CD14-positive monocyte (primary cell): ENCODE measurements around the gene RHEB. TPM values are rescaled to one million over a fixed set of nuclear protein-coding genes. Genes with fewer than 3 reads are reported as not detected.

Experiments used
- DNase-seq, 3 donors: peaks; one replicate each; pipeline ENCODE4 v3.0.0-alpha.2; 2011 to 2022
- H2AFZ ChIP-seq: 2 replicates; pipeline ENCODE4 v1.6.0; 2012; ENCODE audit warnings: mild to moderate bottlenecking, low read depth, low read length, inconsistent platforms; ENCODE audit not compliant: insufficient read depth, poor library complexity, severe bottlenecking
- H3K27ac ChIP-seq, 2 donors: 1 replicate in 1 of 2; 2 replicates in 1 of 2; pipeline ENCODE4 v1.5.1; 2012 to 2013; ENCODE audit warnings: low read length in 2 of 2, control low read depth in 1 of 2, inconsistent platforms in 1 of 2, low read depth in 1 of 2, mild to moderate bottlenecking in 1 of 2
- H3K27me3 ChIP-seq, 2 donors: one replicate each; pipeline versions ENCODE4 v1.6.0 to v1.6.1; 2011 to 2013; ENCODE audit warnings: low read length in 2 of 2; ENCODE audit not compliant: control insufficient read depth in 2 of 2, insufficient read depth in 2 of 2
- H3K36me3 ChIP-seq, 2 donors: replicated peaks in 1 of 2; 1 replicate in 1 of 2; 2 replicates in 1 of 2; pipeline versions ENCODE4 v1.5.1 to v1.6.1; 2012 to 2013; ENCODE audit warnings: low read length in 2 of 2, control low read depth in 1 of 2, inconsistent platforms in 1 of 2, mild to moderate bottlenecking in 1 of 2; ENCODE audit not compliant: insufficient read depth in 2 of 2, control insufficient read depth in 1 of 2
- H3K4me1 ChIP-seq, 2 donors: 1 replicate in 1 of 2; 2 replicates in 1 of 2; pipeline versions ENCODE4 v1.5.1 to v1.6.1; 2012 to 2013; ENCODE audit warnings: low read length in 2 of 2, control low read depth in 1 of 2, inconsistent platforms in 1 of 2, mild to moderate bottlenecking in 1 of 2, moderate library complexity in 1 of 2; ENCODE audit not compliant: insufficient read depth in 2 of 2, control insufficient read depth in 1 of 2
- H3K4me2 ChIP-seq: replicated peaks from 2 replicates; pipeline ENCODE3; 2012; ENCODE audit warnings: low read length, moderate library complexity, mild to moderate bottlenecking; ENCODE audit not compliant: poor library complexity, severe bottlenecking; ENCODE audit errors: extremely low read depth
- H3K4me3 ChIP-seq, 3 experiments: fragments of 200-600 bp in 1 of 3; sonication (generic) in 1 of 3; replicated peaks in 1 of 3; 1 replicate in 2 of 3; 2 replicates in 1 of 3; pipeline ENCODE4 v1.5.1; 2011 to 2013; ENCODE audit warnings: low read length in 3 of 3, mild to moderate bottlenecking in 3 of 3, control low read depth in 2 of 3, low read depth in 2 of 3, inconsistent platforms in 1 of 3, moderate library complexity in 1 of 3
- H3K79me2 ChIP-seq: 2 replicates; pipeline ENCODE4 v1.6.0; 2012; ENCODE audit warnings: mild to moderate bottlenecking, control low read depth, inconsistent platforms, low read length, moderate library complexity; ENCODE audit not compliant: insufficient read depth
- H3K9ac ChIP-seq: 2 replicates; pipeline ENCODE4 v1.6.0; 2017; ENCODE audit warnings: low read length, mild to moderate bottlenecking; ENCODE audit not compliant: insufficient read depth, poor library complexity, severe bottlenecking
- H3K9me3 ChIP-seq, 2 donors: replicated peaks in 1 of 2; 1 replicate in 1 of 2; 2 replicates in 1 of 2; pipeline versions ENCODE4 v1.5.1 to v1.6.1; 2012 to 2013; ENCODE audit warnings: low read length in 2 of 2, control low read depth in 1 of 2; ENCODE audit not compliant: control insufficient read depth in 1 of 2, insufficient read depth in 1 of 2
- H4K20me1 ChIP-seq: 2 replicates; pipeline ENCODE4 v1.6.0; 2012; ENCODE audit warnings: mild to moderate bottlenecking, low read length, control low read depth, moderate library complexity; ENCODE audit not compliant: insufficient read depth
- H3K27ac Mint-ChIP-seq, 7 donors: one replicate each; pipeline ENCODE4 v1.8.0; 2020; ENCODE audit warnings: mild to moderate bottlenecking in 7 of 7, mixed read lengths in 7 of 7, moderate library complexity in 6 of 7, inconsistent platforms in 2 of 7
- H3K27me3 Mint-ChIP-seq, 3 donors: one replicate each; pipeline ENCODE4 v1.8.0; 2021 to 2022; ENCODE audit warnings: low read depth in 3 of 3, mild to moderate bottlenecking in 3 of 3, mixed read lengths in 3 of 3, moderate library complexity in 3 of 3, inconsistent platforms in 1 of 3
- H3K36me3 Mint-ChIP-seq, 2 donors: one replicate each; pipeline ENCODE4 v1.8.0; 2020; ENCODE audit warnings: mixed read lengths in 2 of 2, inconsistent platforms in 1 of 2, mild to moderate bottlenecking in 1 of 2
- H3K4me1 Mint-ChIP-seq: one replicate; pipeline ENCODE4 v1.8.0; 2020; ENCODE audit warnings: mild to moderate bottlenecking, mixed read lengths
- H3K4me3 Mint-ChIP-seq, 2 donors: one replicate each; pipeline ENCODE4 v1.8.0; 2020; ENCODE audit warnings: mild to moderate bottlenecking in 2 of 2, mixed read lengths in 2 of 2, moderate library complexity in 1 of 2
- H3K9me3 Mint-ChIP-seq, 7 donors: one replicate each; pipeline ENCODE4 v1.8.0; 2020 to 2022; ENCODE audit warnings: mixed read lengths in 7 of 7, mild to moderate bottlenecking in 6 of 7, moderate library complexity in 6 of 7, inconsistent platforms in 2 of 7
- WGBS: methylation state at CpG from one replicate; pipeline ENCODE4 v1.1.5; 2013; ENCODE audit warnings: missing lambda C conversion rate; ENCODE audit not compliant: insufficient coverage; 5-methylcytosine and 5-hydroxymethylcytosine counted together
- intact Hi-C, 2 donors: fragments of 100-400 bp; cut with micrococcal nuclease; formaldehyde crosslinking; loops; one replicate each; pipeline versions ENCODE4 v1.15.0 to v1.15.1; 2023
- polyA plus RNA-seq, 3 donors: library from polyadenylated mRNA; depleted of rRNA in 1 of 3; unstranded in 2 of 3; stranded (reverse) in 1 of 3; fragments of 300-500 nt in 2 of 3; fragments of >200 nt in 1 of 3; fragmentation: Illumina TruSeq in 2 of 3; gene quantifications; 1 replicate in 2 of 3; 2 replicates in 1 of 3; pipeline ENCODE4 v1.2.3, GENCODE V29; 2012 to 2021
- TF ChIP-seq, protein P1 (sequence below): fragments of 200-600 bp; IDR thresholded peaks from one replicate; pipeline ENCODE4 v1.8.0; 2022; ENCODE audit warnings: antibody characterized with exemption, mild to moderate bottlenecking

The RHEB gene
- polyA plus RNA-seq, 3 donors = 20.4 to 96.1 (median 95.8) TPM

DNA sequence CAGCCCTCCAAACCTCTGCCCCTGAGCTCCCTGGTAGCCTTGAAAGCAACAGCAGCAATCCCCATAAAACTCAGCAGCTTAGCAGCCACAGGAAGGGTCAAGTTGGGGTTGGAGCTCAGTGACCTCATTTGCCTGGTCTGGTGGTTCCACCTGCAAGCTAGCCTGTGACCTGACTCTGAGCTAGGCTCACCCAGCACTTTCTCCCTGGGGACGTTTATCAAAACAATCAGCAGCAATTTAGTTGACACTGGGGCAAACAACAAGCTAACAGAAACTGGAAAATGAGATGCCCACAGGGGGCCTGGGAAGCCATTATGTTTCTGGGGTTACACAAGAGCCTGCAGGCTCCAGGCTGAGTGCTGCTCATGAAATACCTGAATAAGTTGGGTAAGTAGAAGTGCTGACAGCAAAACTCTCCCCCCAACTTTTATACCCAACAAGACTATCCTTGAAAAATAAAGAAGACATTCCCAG, 57.4 kb downstream of the RHEB start:
- 100% methylated on average over 1 of the region's 1 CpG for WGBS
- H3K4me2 ChIP-seq = no peak overlapping the region

DNA sequence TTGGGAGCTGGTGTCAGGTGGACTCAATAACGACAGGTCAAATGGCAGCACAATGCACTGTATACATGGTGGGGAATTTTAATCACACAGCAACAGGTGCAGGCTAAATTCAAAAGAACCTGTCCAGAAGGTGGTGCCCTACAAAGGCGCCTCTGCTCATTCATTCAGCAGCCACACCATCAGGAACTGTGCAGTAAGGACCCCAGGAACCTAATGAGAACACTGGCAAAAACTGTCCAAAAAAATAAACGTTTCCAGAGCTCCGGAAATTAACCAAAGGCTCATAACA, 57.8 kb downstream of the RHEB start:
- intact Hi-C loops = no loop called here
- peaks cover 11 to 21% (median 17%) of the 10 kb centered on the region in 7 donors for H3K9me3 Mint-ChIP-seq
- no peak overlapping the region for H3K27ac Mint-ChIP-seq
- TF ChIP-seq, protein P1, sequence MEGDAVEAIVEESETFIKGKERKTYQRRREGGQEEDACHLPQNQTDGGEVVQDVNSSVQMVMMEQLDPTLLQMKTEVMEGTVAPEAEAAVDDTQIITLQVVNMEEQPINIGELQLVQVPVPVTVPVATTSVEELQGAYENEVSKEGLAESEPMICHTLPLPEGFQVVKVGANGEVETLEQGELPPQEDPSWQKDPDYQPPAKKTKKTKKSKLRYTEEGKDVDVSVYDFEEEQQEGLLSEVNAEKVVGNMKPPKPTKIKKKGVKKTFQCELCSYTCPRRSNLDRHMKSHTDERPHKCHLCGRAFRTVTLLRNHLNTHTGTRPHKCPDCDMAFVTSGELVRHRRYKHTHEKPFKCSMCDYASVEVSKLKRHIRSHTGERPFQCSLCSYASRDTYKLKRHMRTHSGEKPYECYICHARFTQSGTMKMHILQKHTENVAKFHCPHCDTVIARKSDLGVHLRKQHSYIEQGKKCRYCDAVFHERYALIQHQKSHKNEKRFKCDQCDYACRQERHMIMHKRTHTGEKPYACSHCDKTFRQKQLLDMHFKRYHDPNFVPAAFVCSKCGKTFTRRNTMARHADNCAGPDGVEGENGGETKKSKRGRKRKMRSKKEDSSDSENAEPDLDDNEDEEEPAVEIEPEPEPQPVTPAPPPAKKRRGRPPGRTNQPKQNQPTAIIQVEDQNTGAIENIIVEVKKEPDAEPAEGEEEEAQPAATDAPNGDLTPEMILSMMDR = no peak
- no peak overlapping the region for H3K4me3 Mint-ChIP-seq
- H3K4me1 Mint-ChIP-seq = peaks cover 3% of the 10 kb centered on the region
- H3K9ac ChIP-seq = no peak overlapping the region
- 88% methylated on average over 3 of the region's 4 CpGs for WGBS
- H3K79me2 ChIP-seq = no peaks in the 10 kb centered on the region
- H3K36me3 Mint-ChIP-seq = peaks cover 26 to 29% of the 10 kb centered on the region in 2 donors
- no peak overlapping the region for H3K4me3 ChIP-seq
- peaks cover 0 to 2% of the 10 kb centered on the region in 2 donors for H3K27me3 ChIP-seq
- peaks cover 21 to 24% of the 10 kb centered on the region in 2 donors for H3K36me3 ChIP-seq
- no peaks in the 10 kb centered on the region for H4K20me1 ChIP-seq
- no peak overlapping the region for H3K27ac ChIP-seq
- H3K27me3 Mint-ChIP-seq = peaks cover 13 to 24% (median 19%) of the 10 kb centered on the region in 3 donors
- no peak overlapping the region for H3K4me2 ChIP-seq
- DNase-seq = no peak
- H3K9me3 ChIP-seq = peaks cover 13 to 19% of the 10 kb centered on the region in 2 donors
- no peaks in the 10 kb centered on the region for H3K4me1 ChIP-seq
- H2AFZ ChIP-seq = no peak overlapping the region

More for the DNA sequence above, 57.4 kb downstream of the RHEB start:
- Histone ChIP-seq H3K9me3 (peaks cover 13 to 19% of the 10 kb centered on the region in 2 donors), H3K27ac (no peak overlapping the region), H3K27me3 (peaks cover 0 to 2% of the 10 kb centered on the region in 2 donors), H3K9ac (no peak overlapping the region), H4K20me1 (peaks cover under 1% of the 10 kb centered on the region), H3K4me1 (no peaks in the 10 kb centered on the region), H3K79me2 (no peaks in the 10 kb centered on the region), H2AFZ (no peak overlapping the region), H3K4me3 (no peak overlapping the region), H3K36me3 (peaks cover 25 to 28% of the 10 kb centered on the region in 2 donors)
- H3K27me3 Mint-ChIP-seq = peaks cover 13 to 24% (median 19%) of the 10 kb centered on the region in 3 donors
- H3K9me3 Mint-ChIP-seq = peaks cover 11 to 21% (median 17%) of the 10 kb centered on the region in 7 donors
- H3K4me1 Mint-ChIP-seq = no peaks in the 10 kb centered on the region
- intact Hi-C loops = no loop called here
- H3K36me3 Mint-ChIP-seq = peaks cover 31 to 34% of the 10 kb centered on the region in 2 donors
- H3K4me3 Mint-ChIP-seq = no peak overlapping the region
- TF ChIP-seq, protein P1 = no peak
- DNase-seq = no peak
- H3K27ac Mint-ChIP-seq = no peak overlapping the region
